Progenitor cell of endocrine pancreas (in vitro differentiated cells): ENCODE data around the gene RASGRP2. TPM values are rescaled to one million over a fixed set of nuclear protein-coding genes. Genes with fewer than 3 reads are reported as not detected.

Source experiments
- DNase-seq: peaks from one replicate; pipeline ENCODE4 v3.0.0; 2021; ENCODE audit warnings: low spot score; ENCODE audit not compliant: unreplicated experiment
- H3K27ac Mint-ChIP-seq: 2 replicates; pipeline ENCODE4 v1.8.0; 2021; ENCODE audit warnings: mild to moderate bottlenecking, moderate library complexity, mixed read lengths
- H3K27me3 Mint-ChIP-seq: 2 replicates; pipeline ENCODE4 v1.8.0; 2021; ENCODE audit warnings: mixed read lengths
- H3K36me3 Mint-ChIP-seq: 2 replicates; pipeline ENCODE4 v1.8.0; 2022; ENCODE audit warnings: mixed read lengths; ENCODE audit not compliant: insufficient read depth
- H3K4me1 Mint-ChIP-seq: 2 replicates; pipeline ENCODE4 v1.8.0; 2021; ENCODE audit warnings: low read depth, mixed read lengths
- H3K4me3 Mint-ChIP-seq: 2 replicates; pipeline ENCODE4 v1.8.0; 2021; ENCODE audit warnings: low read depth, mild to moderate bottlenecking, moderate library complexity, mixed read lengths
- H3K9me3 Mint-ChIP-seq: 2 replicates; pipeline ENCODE4 v1.8.0; 2021; ENCODE audit warnings: low read depth, mixed read lengths
- CTCF ChIP-seq: fragments of 200-600 bp; sonication (generic); IDR thresholded peaks from one replicate; pipeline ENCODE4 v1.5.0; 2021; ENCODE audit warnings: antibody characterized with exemption, mild to moderate bottlenecking; ENCODE audit not compliant: unreplicated experiment
- total RNA-seq: library from RNA; stranded (reverse); gene quantifications from 2 replicates; pipeline ENCODE4 v1.2.1, GENCODE V29; 2021

RASGRP2 gene
- total RNA-seq, 1 donor from 2014 or later = 0.53 TPM

GRCh38 chr11:64769283-64769682, 25.3 kb upstream of the RASGRP2 start:
- peaks cover 64% of the 10 kb centered on the region for H3K36me3 Mint-ChIP-seq
- no peaks in the 10 kb centered on the region for H3K27me3 Mint-ChIP-seq
- peaks cover 26% of the 10 kb centered on the region for H3K4me1 Mint-ChIP-seq
- H3K27ac Mint-ChIP-seq = peak overlapping the region; percentile 83
- no peak for TF ChIP-seq CTCF
- DNase-seq = no peak
- H3K4me3 Mint-ChIP-seq = no peak overlapping the region
- H3K9me3 Mint-ChIP-seq = no peaks in the 10 kb centered on the region

DNA sequence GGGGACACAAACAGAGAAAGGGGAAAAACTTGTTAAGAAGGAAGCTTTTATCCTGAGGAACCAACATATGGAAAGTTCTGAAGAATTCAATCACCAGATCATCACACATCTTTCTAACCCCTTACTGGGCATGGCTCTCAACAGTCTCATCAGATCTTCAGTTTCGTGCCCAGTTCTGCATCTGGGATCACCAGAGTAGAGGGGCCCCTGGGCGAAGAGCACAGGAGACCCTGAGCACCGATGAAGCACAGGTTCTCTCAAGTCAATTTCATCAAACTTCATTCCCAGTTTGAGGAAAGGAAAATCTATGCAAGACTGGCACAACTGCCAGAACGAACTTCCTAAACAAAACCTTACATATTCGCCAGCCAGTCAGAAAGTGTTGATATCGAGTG, 24.4 kb upstream of the RASGRP2 start:
- no peak for TF ChIP-seq CTCF
- Mint-ChIP-seq H3K4me1 (peaks cover 33% of the 10 kb centered on the region), H3K27ac (no peak overlapping the region), H3K27me3 (no peaks in the 10 kb centered on the region), H3K36me3 (peaks cover 62% of the 10 kb centered on the region), H3K9me3 (no peaks in the 10 kb centered on the region), H3K4me3 (no peak overlapping the region)
- no peak for DNase-seq

DNA sequence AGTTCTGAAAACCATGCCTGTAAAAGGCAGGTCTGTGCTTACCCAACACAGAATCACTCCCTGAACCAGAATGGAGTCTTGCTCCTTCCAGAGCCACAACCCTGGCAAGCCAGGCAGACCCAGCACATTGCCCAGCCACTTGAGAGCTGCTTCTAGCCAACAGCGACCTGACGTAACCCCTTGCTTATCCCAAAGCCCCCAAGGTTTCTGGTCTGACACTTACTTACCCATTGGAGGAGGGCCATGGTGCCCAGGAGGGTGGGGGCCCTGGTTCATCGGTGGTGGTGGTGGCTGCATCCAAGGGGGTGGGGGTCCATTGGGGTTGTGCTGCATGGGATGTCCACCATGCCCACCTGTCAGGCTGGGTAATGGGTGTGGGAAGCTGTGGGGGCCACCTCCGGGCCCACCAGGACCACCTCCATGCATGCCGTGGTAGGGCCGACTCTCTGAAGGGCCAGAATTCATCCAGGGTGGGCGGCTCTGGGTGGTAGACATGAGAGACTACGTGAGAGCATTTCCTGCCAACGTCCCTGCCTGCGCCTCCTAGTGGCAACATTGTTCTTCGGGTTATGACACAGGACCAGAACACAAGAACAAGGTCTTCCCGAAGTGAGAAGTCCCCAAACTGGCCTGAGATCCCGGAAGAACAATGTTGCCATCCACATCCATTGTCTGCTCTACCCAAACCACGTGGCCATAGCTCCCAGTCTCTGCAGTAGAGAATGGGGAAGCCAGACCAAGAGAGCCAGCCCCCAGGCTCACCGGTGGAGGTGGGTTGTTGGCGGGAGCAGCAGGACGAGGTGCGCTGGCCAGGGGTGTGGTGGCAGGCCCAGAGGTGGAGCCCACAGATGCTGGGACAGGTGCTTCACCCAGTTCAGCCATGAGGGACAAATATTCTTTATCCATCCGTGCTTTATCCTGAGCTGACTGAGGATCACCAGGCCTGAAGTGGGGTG, 23.7 kb upstream of the RASGRP2 start:
- DNase-seq = peak; percentile 56
- Mint-ChIP-seq H3K4me1 (peaks cover 38% of the 10 kb centered on the region), H3K27me3 (no peaks in the 10 kb centered on the region), H3K9me3 (no peaks in the 10 kb centered on the region), H3K27ac (peak overlapping the region; percentile 10), H3K36me3 (peaks cover 59% of the 10 kb centered on the region), H3K4me3 (no peak overlapping the region)
- TF ChIP-seq CTCF = peak; percentile 71

GRCh38 chr11:64766881-64767280, 22.9 kb upstream of the RASGRP2 start:
- Mint-ChIP-seq H3K9me3 (no peaks in the 10 kb centered on the region), H3K4me3 (no peak overlapping the region), H3K4me1 (peaks cover 34% of the 10 kb centered on the region), H3K36me3 (peaks cover 58% of the 10 kb centered on the region), H3K27me3 (no peaks in the 10 kb centered on the region), H3K27ac (no peak overlapping the region)
- no peak for DNase-seq
- no peak for TF ChIP-seq CTCF

DNA sequence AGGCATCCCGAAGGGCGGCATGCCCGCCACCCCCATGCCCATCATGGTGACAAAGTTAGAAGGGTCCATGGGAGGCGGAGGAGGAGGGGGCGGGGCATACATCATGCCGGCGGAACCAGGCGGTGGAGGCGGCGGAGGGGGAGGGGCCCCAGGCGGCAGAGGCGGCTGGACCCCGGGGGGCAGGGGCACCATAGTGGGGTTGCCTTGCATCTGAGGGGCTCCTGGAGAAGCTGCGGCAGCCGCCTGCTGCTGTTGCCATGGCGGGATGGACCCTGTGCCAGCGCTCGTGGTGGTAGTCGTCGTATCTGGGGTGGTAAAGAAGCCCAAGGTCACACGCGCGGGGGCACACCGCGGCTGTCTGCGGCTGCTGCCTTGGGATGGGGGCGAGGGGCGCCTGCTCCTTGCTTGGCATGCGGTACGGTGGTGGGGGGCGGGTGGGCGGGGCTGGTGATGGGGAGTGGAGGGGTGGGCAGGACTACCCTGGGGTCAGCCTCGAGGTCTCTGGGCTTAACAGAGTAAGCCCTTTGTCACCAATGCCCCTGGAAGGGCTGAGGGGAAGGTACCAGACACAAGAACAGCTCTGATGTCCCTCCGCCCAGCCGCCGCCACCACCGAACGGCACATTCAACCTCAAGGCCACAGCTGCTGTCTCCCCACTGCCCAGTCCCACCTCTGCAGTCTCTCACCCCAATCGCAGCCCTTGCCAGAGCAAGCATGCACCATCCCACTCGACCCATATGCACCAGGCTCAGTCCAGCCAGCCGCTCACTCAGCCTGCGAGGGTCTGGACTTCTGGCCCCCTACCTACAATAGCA, 22.1 kb upstream of the RASGRP2 start:
- no peaks in the 10 kb centered on the region for H3K9me3 Mint-ChIP-seq
- H3K36me3 Mint-ChIP-seq = peaks cover 55% of the 10 kb centered on the region
- peak overlapping the region; percentile 74 for H3K27ac Mint-ChIP-seq
- no peaks in the 10 kb centered on the region for H3K27me3 Mint-ChIP-seq
- peaks cover 26% of the 10 kb centered on the region for H3K4me1 Mint-ChIP-seq
- no peak overlapping the region for H3K4me3 Mint-ChIP-seq
- TF ChIP-seq CTCF = no peak
- DNase-seq = no peak
